CD4-positive, alpha-beta T cell treated with Interleukin-6 at 100 ng/mL for 8 hours (primary cell): Measurements from ENCODE around the gene RAPGEF1.
A peak's percentile ranks its signal among the peaks of the same experiment; 100 is the strongest.

Experiments
- DNase-seq: peaks from one replicate; pipeline ENCODE4 v3.0.0-alpha.2; 2020; ENCODE audit warnings: mixed read lengths, low spot score

The RAPGEF1 gene

DNA sequence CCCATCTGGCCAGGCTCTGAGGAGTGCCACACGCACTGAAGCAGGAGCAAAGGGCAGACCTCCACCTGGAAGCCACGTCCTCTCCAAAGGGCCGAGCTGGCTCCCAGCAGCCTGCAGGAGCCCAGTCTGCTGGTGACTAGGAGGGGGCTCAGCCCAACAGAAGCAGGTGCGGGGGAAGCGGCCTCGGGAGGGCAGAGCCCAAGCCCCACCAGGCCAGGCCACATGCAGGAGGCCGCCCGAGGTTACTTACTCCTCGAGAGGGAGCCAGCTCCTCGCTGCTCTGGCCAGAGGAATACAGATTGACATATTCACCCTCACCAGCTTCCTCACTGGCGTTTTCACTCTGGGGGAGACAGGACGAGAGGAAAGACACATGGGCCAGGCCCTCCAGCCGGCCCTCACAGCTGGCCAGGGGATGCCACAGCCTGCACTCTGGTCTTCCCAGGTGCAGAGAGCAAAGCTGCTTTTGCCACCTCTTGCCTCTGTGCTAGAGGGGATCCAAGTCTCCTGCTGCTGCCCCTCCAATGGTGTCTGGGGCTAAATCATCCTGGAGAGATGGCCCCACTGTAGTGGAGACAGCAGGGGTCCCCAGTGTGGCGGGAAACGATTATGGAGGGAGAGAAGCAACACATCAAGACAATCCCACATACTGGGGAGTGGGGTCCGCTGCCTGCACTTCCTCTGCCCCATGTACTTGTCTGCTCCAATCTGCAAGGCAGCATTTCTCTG is 136.0 kb downstream of the RAPGEF1 start:
- no peak for DNase-seq

GRCh38 chr9:131603199-131603598 is 136.7 kb downstream of the RAPGEF1 start:
- DNase-seq = no peak

DNA sequence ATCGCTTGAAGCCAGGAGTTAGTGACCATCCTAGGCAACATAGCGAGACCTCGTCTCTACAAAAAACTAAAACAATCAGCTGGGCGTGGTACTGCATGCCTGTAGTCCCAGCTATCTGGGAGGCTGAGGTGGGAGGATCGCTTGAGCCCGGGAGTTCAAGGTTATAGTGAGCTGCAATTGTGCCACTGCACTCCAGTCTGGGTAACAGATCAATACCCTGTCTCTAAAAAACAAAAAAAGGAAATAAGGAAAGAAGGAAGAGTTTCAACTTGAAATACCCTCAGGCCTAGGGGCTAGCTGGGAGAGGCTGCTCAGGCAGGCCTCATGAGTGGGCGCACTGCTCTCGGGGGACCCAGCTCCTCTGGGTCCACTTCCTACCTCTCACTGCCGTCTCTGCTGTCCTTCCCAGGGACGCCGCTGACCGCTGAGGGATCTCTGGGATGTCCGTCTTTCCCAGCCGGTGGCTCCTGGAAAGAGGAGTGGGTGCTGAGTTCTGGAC is 138.1 kb downstream of the RAPGEF1 start:
- no peak for DNase-seq

GRCh38 chr9:131598121-131598520 is 141.8 kb downstream of the RAPGEF1 start:
- DNase-seq = no peak

- no peak for DNase-seq
These were observed 142.6 kb downstream of the RAPGEF1 start for GRCh38 chr9:131597246-131597645.

GRCh38 chr9:131596430-131596743 is 143.5 kb downstream of the RAPGEF1 start:
- no peak for DNase-seq

DNA sequence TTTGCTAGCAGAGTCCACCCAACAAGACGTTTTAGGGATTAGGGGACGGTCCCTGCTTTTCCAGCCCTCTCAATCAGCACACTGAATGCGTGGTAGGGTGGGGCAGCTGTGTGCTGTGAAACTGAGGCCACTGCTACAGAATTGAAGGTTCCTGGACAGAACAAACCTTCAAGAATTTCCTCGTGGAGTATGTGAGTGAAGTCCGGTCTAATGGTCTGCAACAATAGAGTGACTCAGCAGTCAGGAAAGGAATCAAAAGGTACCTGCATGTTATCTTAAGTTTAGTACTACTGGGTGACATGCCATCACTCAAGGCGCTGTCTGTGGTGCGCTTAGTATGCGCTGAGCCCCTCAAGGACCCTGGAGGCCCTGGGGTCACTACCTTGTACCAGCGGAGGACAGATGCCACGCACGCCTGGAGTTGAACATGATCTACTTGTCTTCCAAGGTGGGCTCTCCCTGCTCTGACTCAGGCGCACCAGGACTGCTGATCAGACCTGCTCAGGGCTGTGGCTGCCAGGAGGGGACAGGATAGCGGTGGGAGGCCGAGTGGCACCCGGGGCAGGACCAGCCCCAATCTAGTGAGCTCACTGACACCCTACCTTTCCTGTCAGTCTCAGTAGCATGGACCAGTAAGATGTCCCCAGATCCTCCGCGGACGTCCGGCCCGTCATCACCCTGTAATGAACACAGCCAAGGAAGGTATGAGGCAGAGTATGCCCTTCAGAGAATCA is 144.0 kb downstream of the RAPGEF1 start:
- no peak for DNase-seq

DNA sequence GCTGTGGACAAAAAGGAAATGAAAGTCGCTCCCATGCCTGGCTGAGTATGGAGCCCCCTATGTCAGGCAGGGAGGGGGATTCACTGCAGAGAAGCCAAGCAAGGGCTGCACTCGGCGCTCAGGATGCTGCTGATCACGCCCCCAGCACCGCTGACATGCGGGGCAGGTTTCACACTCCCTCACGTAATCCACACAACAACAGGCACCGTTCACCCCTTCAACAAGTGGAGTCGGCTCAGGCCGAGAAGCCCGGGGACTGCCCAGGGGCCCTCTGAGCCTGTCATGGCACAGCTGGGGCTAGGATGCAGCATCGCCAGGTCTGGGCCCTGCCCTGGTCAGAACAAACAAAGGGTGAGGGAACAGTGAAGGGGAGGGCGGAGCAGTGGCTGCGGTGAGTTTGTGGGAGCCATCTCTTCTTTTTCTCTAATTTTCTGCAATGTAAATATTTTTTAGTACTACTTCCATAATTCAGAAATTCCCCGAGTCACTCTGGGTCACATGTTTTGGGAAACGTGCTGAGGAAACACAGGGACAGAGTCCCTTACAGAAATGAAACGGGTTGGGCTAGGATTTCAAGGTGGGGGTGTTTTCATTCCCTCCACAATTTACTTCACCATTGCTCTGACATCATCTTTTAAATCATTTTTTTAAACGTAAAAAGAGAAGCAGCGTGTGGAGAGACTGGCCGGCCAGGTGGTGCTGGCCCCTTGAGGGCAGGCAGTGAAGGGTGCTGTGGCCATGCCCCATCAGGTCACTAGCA is 144.8 kb downstream of the RAPGEF1 start:
- no peak for DNase-seq

DNA sequence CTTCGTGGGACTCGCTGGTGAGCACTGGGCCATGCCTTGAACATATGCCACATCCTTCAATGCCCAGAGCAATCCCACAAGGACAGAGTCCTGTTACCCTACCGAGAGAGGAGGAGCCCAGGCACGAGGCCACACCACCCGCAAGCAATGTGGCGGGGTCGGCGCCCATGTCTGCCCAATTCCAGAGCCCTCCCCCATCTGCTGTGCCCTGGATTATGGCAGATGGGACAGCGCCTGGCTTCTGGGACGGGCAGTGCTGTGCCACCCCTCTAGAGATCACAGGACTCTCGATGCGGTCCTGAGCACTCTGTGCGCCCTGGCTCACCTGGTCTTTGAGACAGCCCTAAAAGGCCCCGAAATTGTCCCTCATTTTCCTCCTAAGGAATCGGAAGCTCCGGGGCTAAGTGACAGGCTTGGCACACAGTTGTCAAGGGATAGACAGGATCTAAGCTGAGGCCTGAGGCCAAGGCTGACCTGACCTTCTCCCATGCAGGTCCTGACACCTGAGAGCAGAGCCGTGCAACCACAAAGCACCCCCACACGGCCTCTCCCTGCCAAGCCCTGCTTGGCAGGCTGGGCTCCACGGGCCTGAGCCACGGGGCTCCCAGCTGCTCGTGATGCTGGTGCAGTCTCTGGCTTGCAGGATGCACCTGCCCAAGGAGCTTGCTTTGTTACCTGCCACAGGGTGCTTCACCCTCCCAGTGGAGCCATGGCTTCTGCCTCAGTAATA is 145.8 kb downstream of the RAPGEF1 start:
- no peak for DNase-seq

GRCh38 chr9:131593091-131593820 is 146.6 kb downstream of the RAPGEF1 start:
- DNase-seq = no peak

- no peak for DNase-seq
These were observed 148.0 kb downstream of the RAPGEF1 start for GRCh38 chr9:131591845-131592208.

- peak; percentile 75 for DNase-seq
These were observed 148.7 kb downstream of the RAPGEF1 start for GRCh38 chr9:131590907-131591844.

- DNase-seq = peak; percentile 37
These were observed 149.4 kb downstream of the RAPGEF1 start for GRCh38 chr9:131590449-131590848.

- DNase-seq = no peak
These were observed 149.9 kb downstream of the RAPGEF1 start for GRCh38 chr9:131589993-131590392.

- DNase-seq = no peak
These were observed 150.7 kb downstream of the RAPGEF1 start for GRCh38 chr9:131589124-131589711.

DNA sequence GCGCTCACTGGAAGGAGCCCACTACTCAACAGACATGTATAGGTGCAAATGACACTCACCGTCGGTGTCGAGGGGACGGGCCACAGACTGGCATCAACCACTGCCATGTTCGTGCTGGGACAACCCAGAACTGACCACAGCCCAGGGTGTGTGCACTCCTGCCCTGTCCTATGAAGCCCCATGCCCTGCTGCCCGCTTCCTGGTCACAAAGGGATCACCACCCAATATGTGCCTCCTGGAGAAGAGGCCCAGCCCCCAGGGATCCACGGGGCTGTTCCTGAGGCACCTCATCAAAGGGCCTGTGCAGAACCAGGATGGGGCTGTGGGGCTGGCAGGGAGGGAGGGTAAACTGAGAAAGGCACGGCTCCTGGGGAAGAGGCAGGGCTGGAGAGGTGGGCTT is 151.5 kb downstream of the RAPGEF1 start:
- no peak for DNase-seq

DNA sequence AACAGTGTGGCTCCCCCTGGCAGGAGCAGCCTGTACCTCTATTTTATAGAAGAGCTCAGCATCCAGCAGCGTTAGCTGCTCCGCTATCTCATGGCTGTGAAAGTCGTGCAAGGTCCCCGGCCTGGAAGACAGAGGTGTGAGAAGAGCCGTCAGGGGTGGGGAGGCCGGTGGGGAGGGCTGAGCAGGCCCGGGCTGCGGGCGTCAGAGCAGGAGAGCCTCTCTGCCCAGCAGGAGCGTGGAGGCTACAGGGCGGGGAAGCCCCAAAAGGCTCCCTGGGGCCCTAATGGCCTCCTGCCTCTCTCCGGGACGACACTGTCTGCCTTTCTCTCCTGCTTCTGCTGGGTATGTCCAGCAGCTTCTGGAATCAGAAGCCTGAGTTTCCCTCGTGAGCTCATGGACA is 152.0 kb downstream of the RAPGEF1 start:
- DNase-seq = no peak

DNA sequence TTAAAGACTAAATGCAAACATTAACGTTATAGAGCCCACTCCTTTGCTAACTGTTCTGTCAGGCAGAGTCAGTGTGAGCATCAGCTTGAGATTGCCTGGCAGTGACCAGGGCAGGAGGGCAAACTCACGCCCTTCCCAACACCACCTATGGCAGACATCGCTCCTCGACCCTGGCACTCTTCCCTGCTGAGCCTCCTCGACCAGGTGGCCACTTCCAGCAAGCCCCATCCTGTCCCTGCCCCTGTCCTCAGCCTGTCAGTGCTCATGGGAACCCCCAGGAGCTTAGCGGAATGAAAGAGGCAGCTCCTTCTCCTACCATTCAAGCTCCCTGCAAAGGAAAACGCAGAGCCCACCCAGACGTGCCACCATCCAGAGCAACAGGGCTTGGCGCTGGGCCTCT is 152.5 kb downstream of the RAPGEF1 start:
- DNase-seq = no peak

DNA sequence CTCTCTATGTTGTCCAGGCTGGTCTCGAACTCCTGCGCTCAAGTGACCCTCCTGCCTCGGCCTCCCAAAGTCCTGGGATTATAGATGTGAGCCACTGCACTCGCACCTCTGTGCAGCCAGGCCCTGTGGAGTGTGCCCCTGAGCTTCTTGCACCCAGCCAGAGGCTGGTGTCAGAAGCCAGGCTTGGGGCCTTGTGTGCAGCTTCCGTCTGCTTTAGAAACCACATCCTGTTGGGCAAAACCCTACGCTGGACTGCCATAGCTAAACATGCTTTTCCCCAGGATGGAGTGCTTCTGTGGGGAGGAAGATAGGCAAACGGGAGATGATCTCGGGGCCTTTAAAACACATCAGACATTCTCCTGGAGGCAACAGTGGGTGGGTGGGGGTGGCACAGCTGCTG is 154.5 kb downstream of the RAPGEF1 start:
- DNase-seq = peak; percentile 74

- no peak for DNase-seq
These were observed 155.0 kb downstream of the RAPGEF1 start for GRCh38 chr9:131584858-131585257.
